WERI-Rb-1 (cell line): Measurements from ENCODE around the gene DYSF.

Source experiments
- DNase-seq: peaks from one replicate; pipeline ENCODE4 v3.0.0-alpha.2; 2020
- H3K27ac ChIP-seq: fragments of 250-450 bp; sonication (Bioruptor Pico); 2 replicates; pipeline ENCODE4 v1.5.1; 2020; ENCODE audit warnings: mild to moderate bottlenecking, moderate library complexity
- H3K27me3 ChIP-seq: fragments of 250-450 bp; sonication (Bioruptor Pico); 2 replicates; pipeline ENCODE4 v1.5.1; 2021; ENCODE audit warnings: mild to moderate bottlenecking, low read depth, moderate library complexity; ENCODE audit not compliant: insufficient read depth, severe bottlenecking
- H3K36me3 ChIP-seq: fragments of 250-450 bp; sonication (Bioruptor Pico); 2 replicates; pipeline ENCODE4 v1.5.1; 2020; ENCODE audit warnings: mild to moderate bottlenecking, moderate library complexity
- H3K4me3 ChIP-seq: 2 replicates; pipeline ENCODE4 v1.5.1; 2011; ENCODE audit warnings: low read depth, mild to moderate bottlenecking, control low read depth, low read length
- H3K9me3 ChIP-seq: fragments of 250-450 bp; sonication (Bioruptor Pico); 2 replicates; pipeline ENCODE4 v1.5.1; 2021; ENCODE audit warnings: mild to moderate bottlenecking, moderate library complexity; ENCODE audit not compliant: severe bottlenecking
- TF ChIP-seq, protein P1 (sequence below): IDR thresholded peaks from 2 replicates; pipeline ENCODE4 v1.5.1; 2011; ENCODE audit warnings: low read depth, mild to moderate bottlenecking, control low read depth, inconsistent platforms, low read length

DYSF gene

DNA sequence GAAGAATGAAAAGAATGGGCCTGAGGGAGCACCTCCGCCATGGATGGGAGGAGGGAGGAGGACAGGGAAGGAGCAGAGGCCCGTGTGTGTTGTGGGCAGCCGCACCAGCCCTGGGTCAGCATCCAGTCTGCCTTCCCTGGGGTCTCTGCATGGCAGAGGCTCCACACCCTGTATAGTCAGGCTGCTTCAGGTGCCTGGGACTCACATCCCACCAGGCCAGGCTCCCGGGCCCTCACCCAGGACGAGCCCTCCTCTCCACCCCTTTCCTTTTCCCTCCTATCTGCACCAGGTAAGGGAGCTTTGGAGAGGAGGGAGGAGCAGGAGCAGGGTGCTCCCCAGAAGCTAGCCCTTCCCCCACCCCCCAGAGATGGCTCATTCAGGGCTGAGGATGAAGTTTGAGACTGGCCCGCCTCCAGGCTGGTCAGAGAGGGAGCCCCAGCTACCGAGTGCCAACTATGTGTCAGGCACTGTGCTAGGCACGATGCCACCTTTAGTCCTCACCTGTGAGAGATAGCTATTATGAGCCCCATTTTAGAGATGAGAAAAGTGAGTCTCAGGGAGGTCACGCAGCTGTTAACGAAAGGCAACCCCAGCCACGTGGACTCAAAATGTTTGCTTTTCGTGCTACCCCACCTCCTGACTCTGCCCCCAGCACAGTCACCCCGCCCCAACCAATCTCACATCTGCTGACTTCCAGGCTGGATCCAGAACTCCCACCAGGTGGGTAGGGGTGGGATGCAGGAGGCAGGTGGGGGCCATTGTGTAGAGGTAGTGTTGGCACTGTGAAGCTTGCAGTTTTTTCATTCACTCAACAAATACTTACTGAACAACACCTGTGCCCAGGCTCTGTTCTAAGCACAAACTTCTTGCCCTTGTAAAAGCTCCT is 242.1 kb downstream of the DYSF start:
- no peak overlapping the region for H3K27ac ChIP-seq
- TF ChIP-seq, protein P1, sequence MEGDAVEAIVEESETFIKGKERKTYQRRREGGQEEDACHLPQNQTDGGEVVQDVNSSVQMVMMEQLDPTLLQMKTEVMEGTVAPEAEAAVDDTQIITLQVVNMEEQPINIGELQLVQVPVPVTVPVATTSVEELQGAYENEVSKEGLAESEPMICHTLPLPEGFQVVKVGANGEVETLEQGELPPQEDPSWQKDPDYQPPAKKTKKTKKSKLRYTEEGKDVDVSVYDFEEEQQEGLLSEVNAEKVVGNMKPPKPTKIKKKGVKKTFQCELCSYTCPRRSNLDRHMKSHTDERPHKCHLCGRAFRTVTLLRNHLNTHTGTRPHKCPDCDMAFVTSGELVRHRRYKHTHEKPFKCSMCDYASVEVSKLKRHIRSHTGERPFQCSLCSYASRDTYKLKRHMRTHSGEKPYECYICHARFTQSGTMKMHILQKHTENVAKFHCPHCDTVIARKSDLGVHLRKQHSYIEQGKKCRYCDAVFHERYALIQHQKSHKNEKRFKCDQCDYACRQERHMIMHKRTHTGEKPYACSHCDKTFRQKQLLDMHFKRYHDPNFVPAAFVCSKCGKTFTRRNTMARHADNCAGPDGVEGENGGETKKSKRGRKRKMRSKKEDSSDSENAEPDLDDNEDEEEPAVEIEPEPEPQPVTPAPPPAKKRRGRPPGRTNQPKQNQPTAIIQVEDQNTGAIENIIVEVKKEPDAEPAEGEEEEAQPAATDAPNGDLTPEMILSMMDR, result no peak
- no peaks in the 10 kb centered on the region for H3K27me3 ChIP-seq
- DNase-seq, result no peak
- no peak overlapping the region for H3K4me3 ChIP-seq
- H3K36me3 ChIP-seq, result no peaks in the 10 kb centered on the region
- H3K9me3 ChIP-seq, result peaks cover 6% of the 10 kb centered on the region

DNA sequence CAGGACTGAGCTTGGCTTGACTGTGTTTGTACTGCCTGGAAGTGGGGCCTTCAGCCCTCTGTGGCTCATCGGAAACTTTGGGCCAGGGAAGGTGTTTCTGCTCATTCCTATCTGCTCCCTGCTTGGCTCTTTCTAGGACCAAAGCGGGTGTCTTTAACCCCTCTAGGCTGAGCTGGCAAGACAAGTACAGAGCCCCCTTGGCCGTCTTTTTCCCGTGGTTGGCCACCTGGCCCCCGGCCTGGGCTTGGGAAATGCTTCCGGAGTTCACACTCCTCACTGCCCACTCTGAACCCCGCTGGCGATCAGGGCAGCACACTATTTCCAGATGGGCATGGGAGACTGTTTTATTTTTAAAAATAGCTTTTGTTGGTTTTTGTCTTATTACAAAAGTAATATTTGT is 243.0 kb downstream of the DYSF start:
- H3K36me3 ChIP-seq, result no peaks in the 10 kb centered on the region
- H3K27me3 ChIP-seq, result no peaks in the 10 kb centered on the region
- TF ChIP-seq, protein P1, result no peak
- no peak overlapping the region for H3K27ac ChIP-seq
- DNase-seq, result no peak
- H3K9me3 ChIP-seq, result peaks cover 6% of the 10 kb centered on the region
- H3K4me3 ChIP-seq, result no peak overlapping the region

DNA sequence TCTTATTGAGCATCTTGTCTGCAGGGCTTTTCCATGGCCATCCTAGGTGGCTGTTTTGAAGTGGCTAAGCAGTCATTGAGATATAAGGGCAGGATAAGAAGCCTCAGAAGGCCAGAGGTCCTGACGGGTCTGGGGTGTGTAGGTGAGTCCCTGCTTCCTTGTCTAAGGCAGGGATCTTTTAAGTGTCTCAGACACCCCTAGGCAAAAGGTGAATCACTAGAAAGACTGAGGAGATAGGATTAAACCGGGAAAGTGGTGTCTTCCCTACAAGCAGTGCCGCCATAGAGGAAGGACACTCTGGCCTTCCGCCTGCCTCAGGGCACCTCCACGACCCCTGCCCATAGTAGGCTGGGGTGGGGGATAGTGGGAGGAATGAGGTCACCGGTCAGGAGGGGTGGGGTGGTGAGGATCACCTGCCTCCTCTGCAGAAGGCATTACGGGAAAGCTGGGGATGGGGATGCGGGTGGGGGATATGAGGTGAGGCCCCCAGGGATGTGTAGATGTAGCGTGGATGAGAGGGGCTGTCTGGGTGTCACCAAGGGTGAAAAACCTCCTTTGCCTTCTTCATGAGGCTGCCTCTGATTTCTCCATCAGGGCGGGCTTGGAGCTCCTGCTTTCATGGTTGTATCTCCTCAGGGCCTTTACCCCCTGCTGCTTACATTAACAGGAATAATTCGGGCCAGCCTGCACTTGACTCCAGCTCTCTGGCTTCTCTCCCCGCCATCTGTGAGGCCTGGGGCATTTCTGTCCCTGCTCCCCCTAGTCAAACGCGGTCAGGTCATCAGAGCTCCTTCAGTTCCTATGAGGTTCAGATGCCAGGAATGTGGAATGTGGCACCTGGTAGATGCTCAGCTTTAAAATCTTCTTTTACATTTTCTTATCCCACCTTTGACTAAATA is 244.0 kb downstream of the DYSF start:
- DNase-seq, result peak; percentile 75
- Histone ChIP-seq H3K27ac (peak overlapping the region; percentile 47), H3K36me3 (no peaks in the 10 kb centered on the region), H3K9me3 (peaks cover 6% of the 10 kb centered on the region), H3K4me3 (no peak overlapping the region), H3K27me3 (no peaks in the 10 kb centered on the region)
- TF ChIP-seq, protein P1, result no peak

DNA sequence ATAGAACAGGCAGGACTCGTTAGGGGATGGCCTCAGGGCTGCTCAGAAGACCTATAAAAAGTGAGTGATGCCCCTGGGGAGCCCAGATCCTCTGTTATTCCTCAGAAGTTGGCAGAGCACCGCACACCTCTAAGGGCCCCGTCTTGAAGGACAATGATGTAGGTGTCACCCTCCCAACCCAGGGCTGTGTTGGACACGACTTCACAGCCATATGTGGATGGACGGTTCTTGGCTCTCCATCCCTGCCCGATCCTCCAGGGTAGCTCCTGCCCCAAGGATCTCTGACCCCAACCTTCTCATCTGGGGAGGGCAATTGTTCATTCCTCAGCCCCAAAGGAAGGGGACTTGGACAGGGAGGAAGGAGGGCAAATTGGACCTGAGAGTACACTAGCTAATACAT is 246.1 kb downstream of the DYSF start:
- TF ChIP-seq, protein P1, result no peak
- Histone ChIP-seq H3K27ac (no peak overlapping the region; the same call in 1 of the 2 replicates), H3K4me3 (no peak overlapping the region), H3K27me3 (no peaks in the 10 kb centered on the region), H3K9me3 (peaks cover 6% of the 10 kb centered on the region), H3K36me3 (no peaks in the 10 kb centered on the region)
- no peak for DNase-seq

DNA sequence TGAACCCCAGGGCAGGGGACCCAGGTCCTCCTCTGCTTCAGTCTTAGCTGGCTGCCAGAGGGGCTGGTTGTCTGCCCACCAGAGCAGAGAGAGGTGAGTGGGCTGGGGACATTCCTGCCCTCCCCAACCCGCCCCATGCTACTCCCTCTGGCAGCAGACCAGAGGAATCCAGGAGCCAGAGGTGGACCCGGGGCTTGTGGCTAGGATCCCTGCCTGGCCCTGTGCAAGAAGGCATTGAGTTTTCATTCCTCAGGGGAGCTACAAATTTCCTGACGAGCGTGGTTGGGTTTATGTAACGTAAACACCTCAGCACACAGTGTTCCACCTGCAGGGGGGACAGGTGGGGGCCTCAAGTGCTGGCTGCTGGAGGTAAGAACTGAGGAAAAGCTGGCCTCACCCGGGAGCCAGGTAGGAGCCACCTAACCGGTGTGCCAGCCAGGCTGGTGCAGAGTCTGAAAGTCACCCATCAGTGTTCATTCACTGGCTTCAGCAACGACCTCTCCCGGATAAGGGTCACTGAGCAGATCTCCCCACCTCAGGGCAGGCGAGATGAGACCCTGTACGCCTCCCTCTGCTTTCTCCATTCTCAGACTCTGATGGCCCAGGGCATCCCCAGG is 246.8 kb downstream of the DYSF start:
- peak; percentile 5 for DNase-seq
- no peaks in the 10 kb centered on the region for H3K27me3 ChIP-seq
- H3K27ac ChIP-seq, result no peak overlapping the region
- H3K9me3 ChIP-seq, result peaks cover 6% of the 10 kb centered on the region
- TF ChIP-seq, protein P1, result no peak
- H3K36me3 ChIP-seq, result no peaks in the 10 kb centered on the region
- H3K4me3 ChIP-seq, result no peak overlapping the region
